ENCODE results near the gene SH3RF3. TPM values are rescaled to one million over a fixed set of nuclear protein-coding genes. Genes with fewer than 3 reads are reported as not detected.
A peak's percentile ranks its signal among the peaks of the same experiment; 100 is the strongest.

SH3RF3 gene
- total RNA-seq, 2 donors from 2014 or later: 8.0 to 8.8 TPM

DNA sequence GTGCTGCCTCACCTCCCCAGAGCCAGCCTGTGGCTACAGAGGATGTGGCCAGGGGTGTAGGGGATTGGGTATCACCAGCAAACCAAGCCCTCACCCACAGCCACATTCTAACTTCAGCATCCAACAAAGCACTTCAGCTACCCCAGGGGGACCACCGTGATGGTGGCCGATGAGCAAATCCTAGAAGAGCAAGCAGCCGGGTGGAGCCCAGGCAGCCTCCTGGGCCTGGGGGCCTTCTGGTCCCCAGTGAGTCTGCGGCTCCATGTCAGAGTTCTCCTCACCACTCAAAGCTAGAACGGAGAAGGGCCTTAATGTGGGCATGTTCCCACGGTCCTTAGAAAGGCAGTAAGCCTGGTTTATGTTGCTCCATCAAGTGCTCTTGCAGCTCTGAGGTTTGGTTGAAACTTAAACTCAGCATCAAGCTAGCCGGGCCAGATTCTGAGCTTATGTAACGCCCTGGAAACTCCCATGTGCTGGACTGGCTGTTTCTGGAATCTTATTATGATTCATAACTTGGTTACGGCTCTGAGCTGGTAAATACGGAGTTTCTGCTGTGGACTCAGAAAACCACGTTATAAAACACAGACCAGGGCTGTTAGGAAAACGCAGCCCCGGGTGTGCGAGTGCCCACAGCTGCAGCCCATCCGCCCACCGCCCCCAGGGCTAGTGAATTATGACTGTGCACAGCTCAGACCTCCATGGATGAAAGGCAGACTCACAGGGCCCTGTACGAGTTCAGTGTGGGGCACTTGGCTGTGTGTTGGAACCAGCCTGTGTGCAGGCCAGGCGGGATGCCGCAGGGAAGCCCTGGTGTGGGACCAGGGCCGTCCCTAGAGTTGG lies 385.0 kb downstream of the SH3RF3 start:
- peak; percentile 71 for DNase-seq (ENCODE audit: low spot score)
- peaks cover 0 to 6% of the 10 kb centered on the region in 2 donors for H3K4me1 ChIP-seq
- H3K27me3 ChIP-seq: no peaks in the 10 kb centered on the region

DNA sequence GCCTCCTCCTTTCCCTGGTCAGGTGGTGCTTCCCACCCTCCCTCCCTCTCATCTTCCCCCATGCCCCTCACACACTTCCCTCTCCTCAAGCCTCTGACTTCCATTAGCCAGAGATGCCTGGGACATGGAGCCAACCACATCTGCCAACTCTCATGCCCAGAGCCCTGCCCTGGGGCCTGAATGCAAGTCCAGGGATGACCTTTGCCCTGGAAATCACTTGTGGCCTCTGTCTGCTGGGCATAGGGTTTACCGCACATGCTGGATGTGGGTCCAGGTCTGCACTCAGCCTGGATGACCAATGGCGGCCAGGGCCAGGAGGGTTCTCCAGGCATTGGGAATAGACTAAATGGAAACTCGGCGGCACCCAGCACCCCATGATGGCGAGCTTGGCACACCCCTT lies 385.9 kb downstream of the SH3RF3 start:
- no peaks in the 10 kb centered on the region for H3K27me3 ChIP-seq
- H3K4me3 ChIP-seq: no peak overlapping the region
- H3K36me3 ChIP-seq: no peaks in the 10 kb centered on the region
- no peak for DNase-seq (ENCODE audit: low spot score)
- H3K27ac ChIP-seq: peak overlapping the region; percentile 65 to 67
- TF ChIP-seq, protein P1, sequence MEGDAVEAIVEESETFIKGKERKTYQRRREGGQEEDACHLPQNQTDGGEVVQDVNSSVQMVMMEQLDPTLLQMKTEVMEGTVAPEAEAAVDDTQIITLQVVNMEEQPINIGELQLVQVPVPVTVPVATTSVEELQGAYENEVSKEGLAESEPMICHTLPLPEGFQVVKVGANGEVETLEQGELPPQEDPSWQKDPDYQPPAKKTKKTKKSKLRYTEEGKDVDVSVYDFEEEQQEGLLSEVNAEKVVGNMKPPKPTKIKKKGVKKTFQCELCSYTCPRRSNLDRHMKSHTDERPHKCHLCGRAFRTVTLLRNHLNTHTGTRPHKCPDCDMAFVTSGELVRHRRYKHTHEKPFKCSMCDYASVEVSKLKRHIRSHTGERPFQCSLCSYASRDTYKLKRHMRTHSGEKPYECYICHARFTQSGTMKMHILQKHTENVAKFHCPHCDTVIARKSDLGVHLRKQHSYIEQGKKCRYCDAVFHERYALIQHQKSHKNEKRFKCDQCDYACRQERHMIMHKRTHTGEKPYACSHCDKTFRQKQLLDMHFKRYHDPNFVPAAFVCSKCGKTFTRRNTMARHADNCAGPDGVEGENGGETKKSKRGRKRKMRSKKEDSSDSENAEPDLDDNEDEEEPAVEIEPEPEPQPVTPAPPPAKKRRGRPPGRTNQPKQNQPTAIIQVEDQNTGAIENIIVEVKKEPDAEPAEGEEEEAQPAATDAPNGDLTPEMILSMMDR (IDR thresholded peaks at IDR 0.05): no peak
- peaks cover 0 to 6% of the 10 kb centered on the region in 2 donors for H3K4me1 ChIP-seq
- no peaks in the 10 kb centered on the region for H3K9me3 ChIP-seq

More for the DNA sequence above, 385.0 kb downstream of the SH3RF3 start:
- TF ChIP-seq, protein P1 (IDR thresholded peaks at IDR 0.05): no peak
- Histone ChIP-seq H3K36me3 (no peaks in the 10 kb centered on the region), H3K27ac (peak overlapping the region; percentile 65 to 67), H3K9me3 (no peaks in the 10 kb centered on the region), H3K4me3 (no peak overlapping the region)

DNA sequence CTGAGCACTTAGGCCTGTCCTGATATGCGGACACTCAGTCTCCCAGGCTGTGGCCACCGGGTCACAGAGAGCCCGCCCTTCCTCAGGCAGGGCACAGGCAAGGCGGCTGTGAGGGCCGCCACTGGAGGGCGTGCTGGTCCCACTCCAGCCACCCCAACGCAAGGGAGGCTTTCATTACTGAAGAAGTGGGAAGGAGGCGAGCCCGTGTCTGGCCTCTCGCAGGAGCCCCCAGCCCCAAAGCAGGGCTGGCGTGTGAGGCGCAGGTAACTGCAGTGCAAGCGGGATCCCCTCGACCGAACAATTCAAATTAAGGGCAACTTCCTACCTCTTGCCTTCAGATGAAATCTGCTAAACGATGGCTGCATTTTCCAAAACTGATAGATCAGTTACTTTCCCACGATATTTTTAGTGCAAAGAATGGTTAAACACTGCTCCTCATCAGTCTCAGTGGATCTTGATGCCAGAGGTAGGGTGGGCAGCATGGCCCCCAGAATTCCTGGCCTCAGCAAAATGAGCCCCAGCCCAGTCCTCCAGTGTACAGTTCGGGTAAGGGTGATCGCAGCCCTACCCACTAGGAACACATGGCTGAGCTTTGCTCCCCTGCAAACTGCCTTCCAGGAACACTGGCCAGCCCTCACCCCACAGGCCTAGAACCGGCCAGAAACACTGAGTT lies 387.6 kb downstream of the SH3RF3 start:
- Histone ChIP-seq H3K4me1 (peaks cover 0 to 6% of the 10 kb centered on the region in 2 donors), H3K27ac (no peak overlapping the region), H3K36me3 (no peaks in the 10 kb centered on the region), H3K4me3 (no peak overlapping the region), H3K27me3 (no peaks in the 10 kb centered on the region), H3K9me3 (no peaks in the 10 kb centered on the region)
- TF ChIP-seq, protein P1 (IDR thresholded peaks at IDR 0.05): peak in 1 of 2 donors; percentile 67
- no peak for DNase-seq (ENCODE audit: low spot score)

DNA sequence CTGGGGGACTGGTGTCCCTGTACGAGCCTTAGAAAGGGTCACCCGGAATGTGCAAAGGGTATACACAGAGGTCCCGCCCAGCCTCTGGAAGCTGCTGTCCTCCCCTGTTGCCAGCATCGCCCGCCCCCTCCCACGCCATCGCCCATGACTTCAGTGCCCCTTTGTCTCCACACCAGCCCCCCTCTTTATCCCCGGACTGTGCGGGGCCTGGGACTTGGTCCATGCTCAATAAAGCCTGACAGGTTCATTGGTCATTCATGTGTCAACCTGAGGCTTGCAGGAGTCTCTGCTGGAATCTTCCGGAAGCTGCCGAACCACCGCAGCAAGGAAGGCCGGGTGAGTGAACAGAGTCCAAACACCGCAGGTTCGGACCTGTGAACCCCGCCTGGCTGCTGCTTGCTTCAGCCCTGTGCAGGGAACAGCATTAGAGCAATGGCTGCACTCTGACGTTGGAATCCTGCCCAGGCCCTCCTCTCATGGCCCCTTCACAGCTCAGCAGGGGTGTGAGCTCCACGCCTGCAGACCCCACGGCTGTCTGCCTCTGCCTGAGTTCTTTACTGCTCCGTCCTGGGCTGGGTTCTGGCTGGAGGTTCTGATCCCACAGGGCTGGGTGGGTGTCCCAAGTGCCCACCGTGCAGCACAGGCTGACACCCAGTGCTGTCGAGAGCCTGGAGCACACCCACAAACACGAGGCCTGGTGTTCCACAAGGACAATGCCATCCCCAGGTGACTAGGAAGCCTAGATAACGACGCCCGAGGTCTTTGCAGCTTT lies 388.3 kb downstream of the SH3RF3 start:
- no peak overlapping the region for H3K27ac ChIP-seq
- H3K36me3 ChIP-seq: no peaks in the 10 kb centered on the region
- H3K9me3 ChIP-seq: no peaks in the 10 kb centered on the region
- DNase-seq (ENCODE audit: low spot score): no peak
- peaks cover 0 to 6% of the 10 kb centered on the region in 2 donors for H3K4me1 ChIP-seq
- no peaks in the 10 kb centered on the region for H3K27me3 ChIP-seq
- TF ChIP-seq, protein P1 (IDR thresholded peaks at IDR 0.05): no peak
- no peak overlapping the region for H3K4me3 ChIP-seq

DNA sequence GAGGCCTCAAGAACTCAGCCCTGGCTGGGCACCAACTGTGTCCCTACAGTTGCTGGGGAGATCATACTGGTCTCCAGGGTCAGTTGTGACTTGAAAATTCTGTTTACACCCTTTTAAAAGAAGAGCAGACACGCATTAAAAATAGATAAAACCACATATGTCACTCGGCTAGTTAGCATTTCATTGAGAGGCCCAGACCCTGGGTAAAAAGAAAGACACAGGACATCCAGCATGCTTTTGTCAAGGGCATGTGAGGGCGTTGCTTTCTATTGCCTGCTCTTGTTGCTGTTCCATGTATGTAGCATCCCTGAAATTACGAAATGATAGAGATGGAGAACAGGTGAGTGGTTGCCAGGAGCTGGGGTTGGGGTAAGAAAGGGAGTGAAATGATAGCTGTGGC lies 390.5 kb downstream of the SH3RF3 start:
- TF ChIP-seq, protein P1 (IDR thresholded peaks at IDR 0.05): no peak
- H3K36me3 ChIP-seq: no peaks in the 10 kb centered on the region

More for the DNA sequence above, 390.5 kb downstream of the SH3RF3 start:
- no peaks in the 10 kb centered on the region for H3K9me3 ChIP-seq
- H3K4me3 ChIP-seq: no peak overlapping the region
- no peak overlapping the region for H3K27ac ChIP-seq
- DNase-seq (ENCODE audit: low spot score): no peak
- peaks cover 0 to 4% of the 10 kb centered on the region in 2 donors for H3K4me1 ChIP-seq
- H3K27me3 ChIP-seq: no peaks in the 10 kb centered on the region
